Endodermal cell (in vitro differentiated cells): ENCODE measurements around the gene MREG. TPM values are rescaled to one million over a fixed set of nuclear protein-coding genes. Genes with fewer than 3 reads are reported as not detected.
"Not testable (repeated sequence)": the region's sequence is repeated elsewhere in the genome, so short reads cannot be mapped to it uniquely, and the experiment has no call there.

Source experiments
- DNase-seq: peaks from one replicate; pipeline ENCODE4 v3.0.0-alpha.2; 2017
- H3K27ac ChIP-seq: 2 replicates; pipeline ENCODE4 v1.5.1; 2013; ENCODE audit warnings: mild to moderate bottlenecking, low read depth, low read length, moderate library complexity
- H3K27me3 ChIP-seq: 2 replicates; pipeline ENCODE4 v1.6.1; 2013; ENCODE audit warnings: mild to moderate bottlenecking, low read length, moderate library complexity; ENCODE audit not compliant: insufficient read depth, control insufficient read depth, poor library complexity, severe bottlenecking
- H3K36me3 ChIP-seq: 2 replicates; pipeline ENCODE4 v1.7.0; 2013; ENCODE audit warnings: mild to moderate bottlenecking, low read length, moderate library complexity; ENCODE audit not compliant: control insufficient read depth, insufficient read depth
- H3K4me1 ChIP-seq: one replicate; pipeline ENCODE4 v1.7.0; 2013; ENCODE audit warnings: low read length; ENCODE audit not compliant: control insufficient read depth, insufficient read depth
- H3K4me3 ChIP-seq: 2 replicates; pipeline ENCODE4 v1.5.1; 2013; ENCODE audit warnings: mild to moderate bottlenecking, low read length, moderate library complexity
- H3K9ac ChIP-seq: 2 replicates; pipeline ENCODE4 v1.6.1; 2013; ENCODE audit warnings: mild to moderate bottlenecking, low read length, moderate library complexity; ENCODE audit not compliant: poor library complexity, severe bottlenecking; ENCODE audit errors: extremely low read depth
- H3K9me3 ChIP-seq: 2 replicates; pipeline ENCODE4 v1.6.1; 2013; ENCODE audit warnings: mild to moderate bottlenecking, low read length, moderate library complexity; ENCODE audit not compliant: control insufficient read depth
- H3K27ac Mint-ChIP-seq: 2 replicates; pipeline ENCODE4 v1.8.0; 2020; ENCODE audit warnings: mixed read lengths
- H3K27me3 Mint-ChIP-seq: 2 replicates; pipeline ENCODE4 v1.8.0; 2021; ENCODE audit warnings: mild to moderate bottlenecking, mixed read lengths; ENCODE audit not compliant: insufficient read depth
- H3K36me3 Mint-ChIP-seq: 2 replicates; pipeline ENCODE4 v1.8.0; 2020; ENCODE audit warnings: low read depth, mixed read lengths
- H3K4me1 Mint-ChIP-seq: 2 replicates; pipeline ENCODE4 v1.8.0; 2020; ENCODE audit warnings: mixed read lengths
- H3K4me3 Mint-ChIP-seq: 2 replicates; pipeline ENCODE4 v1.8.0; 2020; ENCODE audit warnings: mild to moderate bottlenecking, moderate library complexity, mixed read lengths
- H3K9me3 Mint-ChIP-seq: 2 replicates; pipeline ENCODE4 v1.8.0; 2020; ENCODE audit warnings: mild to moderate bottlenecking, mixed read lengths
- CTCF ChIP-seq: fragments of 200-600 bp; sonication (generic); conservative IDR thresholded peaks from 2 replicates; pipeline ENCODE4 v1.5.0; 2021; ENCODE audit warnings: antibody characterized with exemption, mild to moderate bottlenecking
- WGBS, 2 experiments: methylation state at CpG; one replicate each; pipeline versions ENCODE4 v1.1.5 to v1.1.7; 2013; ENCODE audit warnings: missing lambda C conversion rate in 2 of 2, mixed read lengths in 1 of 2; ENCODE audit not compliant: insufficient coverage in 1 of 2, insufficient read length in 1 of 2; 5-methylcytosine and 5-hydroxymethylcytosine counted together
- total RNA-seq, 2 donors: library from RNA; stranded (reverse); fragmentation: NEBNext Ultra II Directional in 1 of 2; extraction: Animal tissue kit (Norgen Biotek cat#: 25700) in 1 of 2; gene quantifications; 2 replicates in 1 of 2; 3 replicates in 1 of 2; pipeline ENCODE4 v1.2.1, GENCODE V29; 2021

MREG gene
- total RNA-seq, 2 donors from 2014 or later = 13.0 to 17.8 TPM

- Mint-ChIP-seq H3K4me3 (no peak overlapping the region), H3K27me3 (no peaks in the 10 kb centered on the region), H3K27ac (no peak overlapping the region), H3K4me1 (peaks cover 22% of the 10 kb centered on the region), H3K9me3 (peaks cover 2% of the 10 kb centered on the region), H3K36me3 (peaks cover 21% of the 10 kb centered on the region)
- no peak overlapping the region for H3K4me3 ChIP-seq
- no peak overlapping the region for H3K27ac ChIP-seq
- WGBS, 2 experiments = 88% methylated on average over 1 to 2 of the region's 2 CpGs
- H3K9me3 ChIP-seq = no peaks in the 10 kb centered on the region
- H3K36me3 ChIP-seq = peaks cover 13% of the 10 kb centered on the region
- no peak for TF ChIP-seq CTCF
- no peaks in the 10 kb centered on the region for H3K27me3 ChIP-seq
- DNase-seq = no peak
- no peaks in the 10 kb centered on the region for H3K4me1 ChIP-seq
- H3K9ac ChIP-seq = no peak overlapping the region
Observed at GRCh38 chr2:215998636-215999035, 14.7 kb downstream of the MREG start.

DNA sequence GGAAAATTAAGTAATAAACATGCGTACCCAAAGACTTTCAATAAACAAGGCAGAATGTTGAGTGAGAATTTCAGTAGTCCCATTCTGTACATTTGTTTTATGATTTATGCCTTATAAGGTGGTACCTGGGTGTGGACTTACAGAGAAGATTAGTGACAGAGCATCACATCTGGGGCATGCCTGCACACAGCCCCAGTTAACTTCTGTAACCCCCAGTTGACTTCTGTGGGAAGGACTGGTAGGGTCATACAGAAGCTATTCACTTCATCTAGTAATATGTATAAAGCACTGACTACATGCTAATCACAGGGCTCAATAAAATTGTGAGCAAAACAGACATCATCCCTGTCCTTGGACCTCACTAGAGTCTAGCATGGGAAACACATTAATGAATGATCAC lies 16.1 kb downstream of the MREG start:
- Histone ChIP-seq H3K36me3 (peaks cover 13% of the 10 kb centered on the region), H3K27me3 (no peaks in the 10 kb centered on the region), H3K27ac (no peak overlapping the region), H3K4me3 (no peak overlapping the region), H3K9ac (no peak overlapping the region), H3K4me1 (no peaks in the 10 kb centered on the region), H3K9me3 (no peaks in the 10 kb centered on the region)
- H3K36me3 Mint-ChIP-seq = peaks cover 33% of the 10 kb centered on the region
- 100% methylated on average over 1 of the region's 1 CpG; no CpG with 5 or more reads in 1 of the 2 experiments for WGBS, 2 experiments
- TF ChIP-seq CTCF = no peak
- no peak for DNase-seq
- H3K27ac Mint-ChIP-seq = no peak overlapping the region
- no peak overlapping the region for H3K4me3 Mint-ChIP-seq
- H3K9me3 Mint-ChIP-seq = peaks cover 4% of the 10 kb centered on the region
- peaks cover 17% of the 10 kb centered on the region for H3K4me1 Mint-ChIP-seq
- H3K27me3 Mint-ChIP-seq = no peaks in the 10 kb centered on the region

GRCh38 chr2:215994911-215995310 lies 18.4 kb downstream of the MREG start:
- Mint-ChIP-seq H3K27me3 (no peaks in the 10 kb centered on the region), H3K4me1 (peaks cover 12% of the 10 kb centered on the region), H3K9me3 (peaks cover 24% of the 10 kb centered on the region), H3K4me3 (no peak overlapping the region), H3K27ac (no peak overlapping the region), H3K36me3 (peaks cover 56% of the 10 kb centered on the region)
- H3K4me3 ChIP-seq = no peak overlapping the region
- peaks cover 8% of the 10 kb centered on the region for H3K9me3 ChIP-seq
- peaks cover 13% of the 10 kb centered on the region for H3K36me3 ChIP-seq
- peak overlapping the region; percentile 71 for H3K27ac ChIP-seq
- H3K9ac ChIP-seq = no peak overlapping the region
- WGBS, 2 experiments = 80 to 89% methylated on average over 1 to 4 of the region's 4 CpGs
- no peaks in the 10 kb centered on the region for H3K27me3 ChIP-seq
- DNase-seq = no peak
- no peak for TF ChIP-seq CTCF
- H3K4me1 ChIP-seq = no peaks in the 10 kb centered on the region

- H3K36me3 ChIP-seq = peaks cover 11% of the 10 kb centered on the region
- WGBS, 2 experiments = 92 to 95% methylated on average over 4 to 5 of the region's 5 CpGs
Observed at GRCh38 chr2:215988556-215989207, 24.7 kb downstream of the MREG start.

More at GRCh38 chr2:215988556-215989207, 24.7 kb downstream of the MREG start:
- H3K27ac ChIP-seq, H3K4me1 Mint-ChIP-seq, H3K4me3 Mint-ChIP-seq, DNase-seq, H3K9ac ChIP-seq, H3K4me1 ChIP-seq, H3K4me3 ChIP-seq, H3K27me3 ChIP-seq, H3K27me3 Mint-ChIP-seq, H3K27ac Mint-ChIP-seq: not testable (repeated sequence)
- H3K9me3 ChIP-seq = peaks cover 41% of the 10 kb centered on the region
- Mint-ChIP-seq H3K9me3 (peaks cover 61% of the 10 kb centered on the region), H3K36me3 (peaks cover 80% of the 10 kb centered on the region)
